Prostate gland (tissue), 2 donors: Measurements from ENCODE around the gene POM121L12. TPM values are rescaled to one million over a fixed set of nuclear protein-coding genes. Genes with fewer than 3 reads are reported as not detected.

Source experiments
- DNase-seq: peaks from one replicate; pipeline ENCODE4 v3.0.0-alpha.2; 2019; ENCODE audit warnings: low spot score
- H3K27ac ChIP-seq, 2 donors: fragments of 200-600 bp; sonication (generic); 2 replicates each; pipeline ENCODE4 v1.5.1; 2017 to 2019
- H3K27me3 ChIP-seq: fragments of 200-600 bp; sonication (generic); replicated peaks from 2 replicates; pipeline ENCODE4 v1.5.1; 2019; ENCODE audit not compliant: insufficient read depth
- H3K36me3 ChIP-seq, 2 donors: fragments of 200-600 bp; sonication (generic); 1 replicate in 1 of 2; 2 replicates in 1 of 2; pipeline versions ENCODE4 v1.5.1 to v1.8.1; 2017 to 2019
- H3K4me1 ChIP-seq: fragments of 200-600 bp; sonication (generic); replicated peaks from 2 replicates; pipeline ENCODE4 v1.5.1; 2019
- H3K4me3 ChIP-seq, 2 donors: fragments of 200-600 bp; sonication (generic); 2 replicates each; pipeline ENCODE4 v1.5.1; 2017 to 2019
- H3K9me3 ChIP-seq: fragments of 200-600 bp; sonication (generic); 2 replicates; pipeline ENCODE4 v1.5.1; 2017
- POLR2A ChIP-seq: fragments of 450-650 bp; IDR thresholded peaks from one replicate; pipeline ENCODE4 v1.6.1; 2016; ENCODE audit warnings: antibody characterized with exemption, mild to moderate bottlenecking
- POLR2AphosphoS5 ChIP-seq: sonication (generic); formaldehyde crosslinking; IDR thresholded peaks from one replicate; pipeline ENCODE4 v1.6.1; 2017; ENCODE audit warnings: antibody characterized with exemption
- WGBS: methylation state at CpG from one replicate; pipeline ENCODE4 v1.1.5; 2018; 5-methylcytosine and 5-hydroxymethylcytosine counted together
- intact Hi-C: fragments of 100-400 bp; cut with DNase I; formaldehyde crosslinking; loops from one replicate; pipeline ENCODE4 v1.14.2; 2022
- total RNA-seq, 2 donors: library from RNA; depleted of rRNA; stranded (reverse); fragments of >200 nt; gene quantifications; one replicate each; pipeline ENCODE4 v1.1.0, GENCODE V29; 2016
- TF ChIP-seq, protein P1 (sequence below), 4 experiments: fragments of 200-600 bp in 2 of 4; fragments of 450-650 bp in 2 of 4; sonication (generic) in 2 of 4; IDR thresholded peaks; 1 replicate in 3 of 4; 2 replicates in 1 of 4; pipeline ENCODE4 v1.5.1; 2016 to 2019; ENCODE audit warnings: antibody characterized with exemption in 4 of 4, mild to moderate bottlenecking in 2 of 4, moderate library complexity in 2 of 4

POM121L12 gene
- total RNA-seq, 2 donors from 2014 or later = 1.2 TPM; not detected in 1

- 45% methylated on average over 3 of the region's 3 CpGs for WGBS
- DNase-seq = no peak
- Histone ChIP-seq H3K27ac (no peak overlapping the region), H3K9me3 (no peaks in the 10 kb centered on the region), H3K4me3 (no peak overlapping the region), H3K36me3 (no peaks in the 10 kb centered on the region), H3K4me1 (no peaks in the 10 kb centered on the region), H3K27me3 (no peaks in the 10 kb centered on the region)
- intact Hi-C loops = no loop called here
- no peak for TF ChIP-seq POLR2A
- TF ChIP-seq POLR2AphosphoS5 = no peak
Measured at GRCh38 chr7:53001221-53001620, 34.2 kb upstream of the POM121L12 start.

- 78% methylated on average over 7 of the region's 7 CpGs for WGBS
- intact Hi-C loops = no loop called here
- H3K27ac ChIP-seq = no peak overlapping the region
- H3K4me3 ChIP-seq = no peak overlapping the region
- no peaks in the 10 kb centered on the region for H3K4me1 ChIP-seq
- H3K9me3 ChIP-seq = no peaks in the 10 kb centered on the region
- TF ChIP-seq POLR2AphosphoS5 = no peak
- TF ChIP-seq, protein P1, sequence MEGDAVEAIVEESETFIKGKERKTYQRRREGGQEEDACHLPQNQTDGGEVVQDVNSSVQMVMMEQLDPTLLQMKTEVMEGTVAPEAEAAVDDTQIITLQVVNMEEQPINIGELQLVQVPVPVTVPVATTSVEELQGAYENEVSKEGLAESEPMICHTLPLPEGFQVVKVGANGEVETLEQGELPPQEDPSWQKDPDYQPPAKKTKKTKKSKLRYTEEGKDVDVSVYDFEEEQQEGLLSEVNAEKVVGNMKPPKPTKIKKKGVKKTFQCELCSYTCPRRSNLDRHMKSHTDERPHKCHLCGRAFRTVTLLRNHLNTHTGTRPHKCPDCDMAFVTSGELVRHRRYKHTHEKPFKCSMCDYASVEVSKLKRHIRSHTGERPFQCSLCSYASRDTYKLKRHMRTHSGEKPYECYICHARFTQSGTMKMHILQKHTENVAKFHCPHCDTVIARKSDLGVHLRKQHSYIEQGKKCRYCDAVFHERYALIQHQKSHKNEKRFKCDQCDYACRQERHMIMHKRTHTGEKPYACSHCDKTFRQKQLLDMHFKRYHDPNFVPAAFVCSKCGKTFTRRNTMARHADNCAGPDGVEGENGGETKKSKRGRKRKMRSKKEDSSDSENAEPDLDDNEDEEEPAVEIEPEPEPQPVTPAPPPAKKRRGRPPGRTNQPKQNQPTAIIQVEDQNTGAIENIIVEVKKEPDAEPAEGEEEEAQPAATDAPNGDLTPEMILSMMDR (IDR thresholded peaks at IDR 0.05) = no peak
- no peaks in the 10 kb centered on the region for H3K27me3 ChIP-seq
- H3K36me3 ChIP-seq = no peaks in the 10 kb centered on the region
- DNase-seq = no peak
Measured at GRCh38 chr7:53002389-53002788, 33.0 kb upstream of the POM121L12 start.

- intact Hi-C loops = no loop called here
- H3K9me3 ChIP-seq = no peaks in the 10 kb centered on the region
Measured at GRCh38 chr7:53003653-53004445, 31.6 kb upstream of the POM121L12 start.

GRCh38 chr7:53013925-53014324 is 21.5 kb upstream of the POM121L12 start:
- no peaks in the 10 kb centered on the region for H3K4me1 ChIP-seq
- intact Hi-C loops = no loop called here
- no peaks in the 10 kb centered on the region for H3K36me3 ChIP-seq
- H3K27me3 ChIP-seq = no peaks in the 10 kb centered on the region
- WGBS = 42% methylated on average over 2 of the region's 2 CpGs
- TF ChIP-seq, protein P1 (IDR thresholded peaks at IDR 0.05) = no peak
- TF ChIP-seq POLR2AphosphoS5 = no peak
- no peak for TF ChIP-seq POLR2A
- no peak overlapping the region for H3K4me3 ChIP-seq
- no peak overlapping the region for H3K27ac ChIP-seq
- no peak for DNase-seq
- no peaks in the 10 kb centered on the region for H3K9me3 ChIP-seq

More at GRCh38 chr7:53003653-53004445, 31.6 kb upstream of the POM121L12 start:
- Histone ChIP-seq H3K36me3 (no peaks in the 10 kb centered on the region), H3K27me3 (no peaks in the 10 kb centered on the region), H3K4me3 (no peak overlapping the region), H3K4me1 (no peaks in the 10 kb centered on the region), H3K27ac (no peak overlapping the region)
- DNase-seq = no peak
- WGBS = 96% methylated on average over 20 of the region's 29 CpGs
- TF ChIP-seq POLR2A = no peak
- no peak for TF ChIP-seq POLR2AphosphoS5

DNA sequence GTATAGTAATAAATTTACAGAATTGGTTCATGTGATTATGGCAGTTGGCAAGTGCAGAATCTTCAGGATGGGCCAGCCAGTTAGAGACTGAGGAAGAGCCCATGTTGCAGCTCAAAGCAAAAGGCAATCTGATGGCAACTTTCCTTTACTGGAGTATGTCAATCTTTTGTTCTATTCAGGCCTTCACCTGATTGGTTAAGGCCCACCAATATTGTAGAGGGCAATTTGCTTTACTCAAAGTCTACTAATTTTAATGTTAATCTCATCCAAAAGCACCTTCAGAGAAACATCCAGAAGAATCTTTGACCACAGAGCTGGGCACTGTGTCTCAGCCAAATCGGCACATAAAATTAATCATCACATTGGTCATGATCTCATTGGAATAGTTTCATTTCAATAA is 20.0 kb upstream of the POM121L12 start:
- Histone ChIP-seq H3K27ac (no peak overlapping the region), H3K4me1 (no peaks in the 10 kb centered on the region), H3K9me3 (no peaks in the 10 kb centered on the region), H3K4me3 (no peak overlapping the region), H3K27me3 (no peaks in the 10 kb centered on the region), H3K36me3 (no peaks in the 10 kb centered on the region)
- DNase-seq = no peak
- TF ChIP-seq POLR2A = no peak
- TF ChIP-seq, protein P1 (IDR thresholded peaks at IDR 0.05) = no peak
- 97% methylated on average over 1 of the region's 1 CpG for WGBS
- intact Hi-C loops = no loop called here

GRCh38 chr7:53022893-53023292 is 12.5 kb upstream of the POM121L12 start:
- no peaks in the 10 kb centered on the region for H3K27me3 ChIP-seq
- no peak for DNase-seq
- TF ChIP-seq, protein P1 (IDR thresholded peaks at IDR 0.05) = no peak
- no peak for TF ChIP-seq POLR2A
- no peak for TF ChIP-seq POLR2AphosphoS5
- WGBS = 73% methylated on average over 5 of the region's 5 CpGs
- no peaks in the 10 kb centered on the region for H3K4me1 ChIP-seq
- H3K36me3 ChIP-seq = no peaks in the 10 kb centered on the region
- no peak overlapping the region for H3K27ac ChIP-seq
- intact Hi-C loops = no loop called here
- no peak overlapping the region for H3K4me3 ChIP-seq
- H3K9me3 ChIP-seq = no peaks in the 10 kb centered on the region
